ENCODE data around the gene SUSD1. TPM values are rescaled to one million over a fixed set of nuclear protein-coding genes. Genes with fewer than 3 reads are reported as not detected.

SUSD1 gene
- total RNA-seq, 2 donors from 2014 or later = 13.1 to 24.0 TPM

GRCh38 chr9:112173489-112174221, 1.4 kb downstream of the SUSD1 start:
- Histone ChIP-seq H3K9me3 (no peaks in the 10 kb centered on the region), H3K4me1 (ENCODE audit: control insufficient read depth in 1 of 2, low read depth in 2 of 2) (peaks cover 3 to 6% of the 10 kb centered on the region in 2 donors), H3K27ac (no peak overlapping the region), H3K27me3 (replicated peaks; ENCODE audit: insufficient read depth) (no peaks in the 10 kb centered on the region), H3K4me3 (peak overlapping the region; percentile 89), H3K36me3 (no peaks in the 10 kb centered on the region)
- ATAC-seq (ENCODE audit: insufficient number of reproducible peaks, low FRiP score, low read depth) = no peak
- no peak for TF ChIP-seq CTCF (IDR thresholded peaks at IDR 0.05)
- no peak for DNase-seq (ENCODE audit: low spot score)

- H3K36me3 ChIP-seq = no peaks in the 10 kb centered on the region
- no peaks in the 10 kb centered on the region for H3K27me3 ChIP-seq (replicated peaks; ENCODE audit: insufficient read depth)
- H3K9me3 ChIP-seq = no peaks in the 10 kb centered on the region
- H3K27ac ChIP-seq = no peak overlapping the region
- peaks cover 3 to 6% of the 10 kb centered on the region in 2 donors for H3K4me1 ChIP-seq (ENCODE audit: control insufficient read depth in 1 of 2, low read depth in 2 of 2)
- ATAC-seq (ENCODE audit: insufficient number of reproducible peaks, low FRiP score, low read depth) (no peak), DNase-seq (ENCODE audit: low spot score) (no peak)
- H3K4me3 ChIP-seq = no peak overlapping the region
- no peak for TF ChIP-seq CTCF (IDR thresholded peaks at IDR 0.05)
Observed at GRCh38 chr9:112170968-112171367, 4.1 kb downstream of the SUSD1 start.

DNA sequence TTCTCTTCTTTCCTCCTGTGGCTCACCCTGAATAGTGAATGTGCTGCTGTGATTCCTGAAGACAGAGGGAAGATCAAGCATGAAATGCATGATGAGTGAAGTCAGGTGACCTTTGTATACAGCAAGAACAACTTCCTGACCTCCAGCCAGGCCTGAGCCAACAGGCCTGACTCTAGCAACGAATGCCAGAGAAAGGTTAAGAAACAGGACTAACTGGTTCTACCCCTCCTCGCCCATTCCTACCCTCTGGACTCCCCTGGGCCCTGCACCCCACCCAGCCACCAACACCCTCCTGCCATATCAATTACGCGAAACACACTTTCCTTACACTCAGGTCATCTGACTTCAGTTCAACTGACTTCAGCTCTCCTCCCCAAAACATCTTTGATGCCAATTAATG, 4.9 kb downstream of the SUSD1 start:
- no peak for ATAC-seq (ENCODE audit: insufficient number of reproducible peaks, low FRiP score, low read depth)

GRCh38 chr9:112169368-112169767, 5.7 kb downstream of the SUSD1 start:
- DNase-seq (ENCODE audit: low spot score) (no peak), ATAC-seq (ENCODE audit: insufficient number of reproducible peaks, low FRiP score, low read depth) (no peak)
- no peak overlapping the region for H3K27ac ChIP-seq
- no peaks in the 10 kb centered on the region for H3K36me3 ChIP-seq
- no peak overlapping the region for H3K4me3 ChIP-seq
- H3K4me1 ChIP-seq (ENCODE audit: control insufficient read depth in 1 of 2, low read depth in 2 of 2) = peaks cover 3 to 5% of the 10 kb centered on the region in 2 donors
- H3K27me3 ChIP-seq (replicated peaks; ENCODE audit: insufficient read depth) = no peaks in the 10 kb centered on the region
- TF ChIP-seq CTCF (IDR thresholded peaks at IDR 0.05) = no peak
- H3K9me3 ChIP-seq = no peaks in the 10 kb centered on the region

More for the DNA sequence above, 4.9 kb downstream of the SUSD1 start:
- no peak overlapping the region for H3K27ac ChIP-seq
- DNase-seq (ENCODE audit: low spot score) = no peak
- no peaks in the 10 kb centered on the region for H3K9me3 ChIP-seq
- H3K36me3 ChIP-seq = no peaks in the 10 kb centered on the region
- H3K27me3 ChIP-seq (replicated peaks; ENCODE audit: insufficient read depth) = no peaks in the 10 kb centered on the region
- H3K4me3 ChIP-seq = no peak overlapping the region
- TF ChIP-seq CTCF (IDR thresholded peaks at IDR 0.05) = no peak
- peaks cover 3 to 6% of the 10 kb centered on the region in 2 donors for H3K4me1 ChIP-seq (ENCODE audit: control insufficient read depth in 1 of 2, low read depth in 2 of 2)

DNA sequence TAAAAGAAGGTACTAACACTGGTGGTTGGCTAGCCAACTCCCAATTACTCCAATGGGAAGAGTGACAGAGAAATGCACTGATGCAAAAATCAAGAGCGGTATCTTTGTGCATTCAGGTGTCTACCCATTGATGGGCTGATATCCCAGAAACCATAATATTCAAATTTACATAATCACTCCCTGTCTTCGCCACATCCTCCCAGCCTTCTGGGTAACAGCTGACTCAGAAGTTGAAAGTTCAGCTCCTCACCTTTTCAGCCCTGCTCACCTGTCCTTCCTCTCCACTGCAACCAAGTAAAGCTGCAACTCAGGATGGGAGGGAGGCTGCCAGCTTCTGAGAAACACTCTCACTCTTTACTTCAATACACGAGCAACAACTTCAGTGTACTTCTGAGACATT, 6.9 kb downstream of the SUSD1 start:
- Histone ChIP-seq H3K9me3 (no peaks in the 10 kb centered on the region), H3K27ac (no peak overlapping the region), H3K4me1 (ENCODE audit: control insufficient read depth in 1 of 2, low read depth in 2 of 2) (no peaks in the 10 kb centered on the region), H3K27me3 (replicated peaks; ENCODE audit: insufficient read depth) (no peaks in the 10 kb centered on the region), H3K36me3 (no peaks in the 10 kb centered on the region), H3K4me3 (no peak overlapping the region)
- ATAC-seq (ENCODE audit: insufficient number of reproducible peaks, low FRiP score, low read depth) = no peak
- TF ChIP-seq CTCF (IDR thresholded peaks at IDR 0.05) = no peak
- no peak for DNase-seq (ENCODE audit: low spot score)
